CD4-positive, alpha-beta T cell treated with Interleukin-17A for 1 hour (primary cell): ENCODE results near the gene SCT.

Source experiments
- DNase-seq: peaks from one replicate; pipeline ENCODE4 v3.0.0-alpha.2; 2020

SCT gene

GRCh38 chr11:608791-609251 is 18.2 kb downstream of the SCT start:
- no peak for DNase-seq

GRCh38 chr11:607971-608659 is 18.9 kb downstream of the SCT start:
- no peak for DNase-seq

- no peak for DNase-seq
These were observed 19.8 kb downstream of the SCT start for GRCh38 chr11:607020-607780.

GRCh38 chr11:606245-606644 is 20.7 kb downstream of the SCT start:
- DNase-seq, result no peak

- DNase-seq, result no peak
These were observed 21.5 kb downstream of the SCT start for GRCh38 chr11:605286-606129.

- DNase-seq, result no peak
These were observed 23.8 kb downstream of the SCT start for GRCh38 chr11:603154-603553.

- DNase-seq, result no peak
These were observed 25.3 kb downstream of the SCT start for GRCh38 chr11:601573-602245.

- no peak for DNase-seq
These were observed 28.8 kb downstream of the SCT start for GRCh38 chr11:598005-598680.

- DNase-seq, result no peak
These were observed 29.7 kb downstream of the SCT start for GRCh38 chr11:597166-597725.

- DNase-seq, result peak; percentile 5
These were observed 30.6 kb downstream of the SCT start for GRCh38 chr11:596374-596773.

GRCh38 chr11:595400-595799 is 31.6 kb downstream of the SCT start:
- no peak for DNase-seq

GRCh38 chr11:593347-593746 is 33.6 kb downstream of the SCT start:
- no peak for DNase-seq

GRCh38 chr11:592918-593317 is 34.1 kb downstream of the SCT start:
- DNase-seq, result no peak

- DNase-seq, result no peak
These were observed 34.5 kb downstream of the SCT start for GRCh38 chr11:592501-592900.

GRCh38 chr11:590997-591396 is 36.0 kb downstream of the SCT start:
- DNase-seq, result no peak

GRCh38 chr11:589798-590197 is 37.2 kb downstream of the SCT start:
- DNase-seq, result no peak

GRCh38 chr11:587978-588380 is 39.0 kb downstream of the SCT start:
- DNase-seq, result peak; percentile 76

- no peak for DNase-seq
These were observed 39.4 kb downstream of the SCT start for GRCh38 chr11:587546-587945.

- no peak for DNase-seq
These were observed 40.3 kb downstream of the SCT start for GRCh38 chr11:586376-587316.

GRCh38 chr11:584287-584686 is 42.7 kb downstream of the SCT start:
- no peak for DNase-seq

- no peak for DNase-seq
These were observed 45.2 kb downstream of the SCT start for GRCh38 chr11:581752-582151.
